H1 (cell line): Measurements from ENCODE around the gene CREBBP. TPM values are rescaled to one million over a fixed set of nuclear protein-coding genes. Genes with fewer than 3 reads are reported as not detected.

Experiments used
- CTCF ChIA-PET: fragments of 300-600 bp; sonication (Branson Sonifier 250); formaldehyde crosslinking; loops from one replicate; lab custom pipeline; 2021; ENCODE audit not compliant: partially characterized antibody; lab: Charles Lee
- POLR2A ChIA-PET: fragments of 300-600 bp; sonication (Branson Sonifier 250); formaldehyde crosslinking; loops from one replicate; lab custom pipeline; 2021; ENCODE audit warnings: inconsistent platforms; ENCODE audit not compliant: partially characterized antibody; lab: Charles Lee
- DNase-seq, 2 experiments: peaks; one replicate each; pipeline versions ENCODE4 v3.0.0 to v3.0.0-alpha.2; 2010 to 2022; ENCODE audit warnings: low spot score in 2 of 2, low read depth in 1 of 2, mixed read lengths in 1 of 2
- FAIRE-seq: peaks from 2 replicates; lab custom pipeline; 2011; peaks lifted over from hg19 to GRCh38; lab: Jason Lieb, UNC
- H2AFZ ChIP-seq: 2 replicates; pipeline ENCODE4 v1.8.1; 2012; ENCODE audit warnings: low read length, inconsistent platforms
- H2AK5ac ChIP-seq: 2 replicates; pipeline ENCODE4 v1.6.1; 2013; ENCODE audit warnings: low read depth, low read length
- H2BK120ac ChIP-seq: replicated peaks from 2 replicates; pipeline ENCODE3; 2013; ENCODE audit warnings: low read depth, low read length, inconsistent platforms
- H2BK12ac ChIP-seq: 2 replicates; pipeline ENCODE4 v1.6.1; 2013; ENCODE audit warnings: low read depth, low read length
- H2BK15ac ChIP-seq: 2 replicates; pipeline ENCODE4 v1.6.1; 2013; ENCODE audit warnings: low read length
- H2BK20ac ChIP-seq: 2 replicates; pipeline ENCODE4 v1.6.1; 2013; ENCODE audit warnings: low read length
- H2BK5ac ChIP-seq: 2 replicates; pipeline ENCODE4 v1.6.1; 2013; ENCODE audit warnings: low read depth, low read length
- H3K14ac ChIP-seq: 2 replicates; pipeline ENCODE4 v1.6.1; 2013; ENCODE audit warnings: inconsistent platforms; ENCODE audit not compliant: insufficient read length
- H3K18ac ChIP-seq: 2 replicates; pipeline ENCODE4 v1.6.1; 2013; ENCODE audit warnings: low read length; ENCODE audit errors: extremely low read depth
- H3K23ac ChIP-seq: 2 replicates; pipeline ENCODE4 v1.6.1; 2013; ENCODE audit warnings: inconsistent platforms; ENCODE audit not compliant: insufficient read length
- H3K23me2 ChIP-seq: 2 replicates; pipeline ENCODE4 v1.6.1; 2013; ENCODE audit warnings: low read depth, low read length
- H3K27ac ChIP-seq: 2 replicates; pipeline ENCODE4 v1.6.1; 2011; ENCODE audit warnings: low read depth, low read length, inconsistent platforms
- H3K27me3 ChIP-seq, 4 experiments: replicated peaks in 1 of 4; 1 replicate in 1 of 4; 2 replicates in 3 of 4; pipeline versions ENCODE4 v1.6.1 to v1.8.1; 2011 to 2013; ENCODE audit warnings: low read length in 3 of 4, mild to moderate bottlenecking in 3 of 4, inconsistent platforms in 2 of 4, mixed read lengths in 2 of 4, moderate library complexity in 1 of 4; ENCODE audit not compliant: control insufficient read depth in 3 of 4, insufficient read depth in 3 of 4; ENCODE audit errors: extremely low read depth in 1 of 4
- H3K36me3 ChIP-seq, 4 experiments: 2 replicates each; pipeline versions ENCODE4 v1.6.1 to v1.8.1; 2011 to 2013; ENCODE audit warnings: mild to moderate bottlenecking in 4 of 4, low read length in 3 of 4, moderate library complexity in 2 of 4, control low read depth in 1 of 4, inconsistent platforms in 1 of 4; ENCODE audit not compliant: insufficient read depth in 4 of 4, control insufficient read depth in 2 of 4
- H3K4ac ChIP-seq: replicated peaks from 2 replicates; pipeline ENCODE3; 2013; ENCODE audit warnings: low read length, low read depth, mixed read lengths, inconsistent platforms; ENCODE audit not compliant: insufficient read length
- H3K4me1 ChIP-seq, 4 experiments: replicated peaks in 1 of 4; 1 replicate in 1 of 4; 2 replicates in 3 of 4; pipeline versions ENCODE4 v1.6.1 to v1.8.1; 2011 to 2013; ENCODE audit warnings: low read length in 3 of 4, inconsistent platforms in 2 of 4, mixed read lengths in 1 of 4; ENCODE audit not compliant: insufficient read depth in 4 of 4, control insufficient read depth in 3 of 4
- H3K4me2 ChIP-seq, 2 experiments: 2 replicates each; pipeline versions ENCODE4 v1.6.1 to v1.8.1; 2011 to 2013; ENCODE audit warnings: low read depth in 2 of 2, low read length in 2 of 2, control low read depth in 1 of 2, inconsistent platforms in 1 of 2, mild to moderate bottlenecking in 1 of 2; ENCODE audit not compliant: insufficient read depth in 1 of 2
- H3K4me3 ChIP-seq, 4 experiments: fragments of 200-600, 300-600 bp in 1 of 4; sonication (generic), shearing (Covaris generic), sonication (Bioruptor Twin) in 1 of 4; 2 replicates each; pipeline versions ENCODE4 v1.5.1 to v1.8.1; 2011 to 2016; ENCODE audit warnings: low read length in 4 of 4, low read depth in 3 of 4, control low read depth in 2 of 4, inconsistent platforms in 2 of 4, mild to moderate bottlenecking in 2 of 4, mixed read lengths in 1 of 4, moderate library complexity in 1 of 4; ENCODE audit not compliant: insufficient read depth in 2 of 4; ENCODE audit errors: extremely low read depth in 1 of 4
- H3K56ac ChIP-seq: replicated peaks from 2 replicates; pipeline ENCODE3; 2013; ENCODE audit warnings: low read depth, mild to moderate bottlenecking, mixed read lengths, low read length, inconsistent platforms; ENCODE audit not compliant: insufficient read length
- H3K79me1 ChIP-seq: 2 replicates; pipeline ENCODE4 v1.6.1; 2013; ENCODE audit warnings: low read depth, low read length, control low read depth
- H3K79me2 ChIP-seq, 2 experiments: 2 replicates each; pipeline versions ENCODE4 v1.6.1 to v1.8.1; 2012 to 2013; ENCODE audit warnings: low read length in 2 of 2, mild to moderate bottlenecking in 2 of 2, inconsistent platforms in 1 of 2; ENCODE audit not compliant: insufficient read depth in 2 of 2, control insufficient read depth in 1 of 2
- H3K9ac ChIP-seq, 4 experiments: replicated peaks in 1 of 4; 1 replicate in 1 of 4; 2 replicates in 3 of 4; pipeline versions ENCODE4 v1.6.1 to v1.8.1; 2011 to 2013; ENCODE audit warnings: low read depth in 3 of 4, low read length in 3 of 4, control low read depth in 2 of 4, mild to moderate bottlenecking in 2 of 4, moderate library complexity in 2 of 4, inconsistent platforms in 1 of 4; ENCODE audit errors: extremely low read depth in 1 of 4
- H3K9me3 ChIP-seq, 2 experiments: 2 replicates each; pipeline versions ENCODE4 v1.6.1 to v1.8.1; 2012 to 2013; ENCODE audit warnings: mild to moderate bottlenecking in 2 of 2, moderate library complexity in 2 of 2, control low read depth in 1 of 2, inconsistent platforms in 1 of 2, low read depth in 1 of 2, low read length in 1 of 2, mixed read lengths in 1 of 2; ENCODE audit not compliant: insufficient read depth in 2 of 2
- H4K20me1 ChIP-seq, 2 experiments: replicated peaks in 1 of 2; 2 replicates each; pipeline versions ENCODE3 to v1.8.1; 2011 to 2013; ENCODE audit warnings: inconsistent platforms in 2 of 2, low read length in 2 of 2, mild to moderate bottlenecking in 1 of 2; ENCODE audit not compliant: insufficient read depth in 2 of 2, control insufficient read depth in 1 of 2
- H4K5ac ChIP-seq: 2 replicates; pipeline ENCODE4 v1.6.1; 2013; ENCODE audit warnings: low read length, low read depth, mixed read lengths, inconsistent platforms; ENCODE audit not compliant: insufficient read length
- H4K8ac ChIP-seq: 2 replicates; pipeline ENCODE4 v1.8.0; 2013; ENCODE audit warnings: mild to moderate bottlenecking, moderate library complexity, low read length, inconsistent platforms; ENCODE audit not compliant: insufficient read depth; ENCODE audit errors: extremely low read depth
- H4K91ac ChIP-seq: replicated peaks from 2 replicates; pipeline ENCODE3; 2013; ENCODE audit warnings: low read length, mixed read lengths, inconsistent platforms; ENCODE audit not compliant: insufficient read length
- E2F6 ChIP-seq: IDR thresholded peaks from 2 replicates; pipeline ENCODE4 v1.6.1; 2012; ENCODE audit warnings: inconsistent platforms
- SP1 ChIP-seq: IDR thresholded peaks from 2 replicates; pipeline ENCODE4 v1.6.1; 2011; ENCODE audit warnings: low read depth, low read length
- SRF ChIP-seq: IDR thresholded peaks from 2 replicates; pipeline ENCODE4 v1.6.1; 2011; ENCODE audit warnings: mild to moderate bottlenecking, low read depth, low read length, moderate library complexity
- TCF12 ChIP-seq: IDR thresholded peaks from 2 replicates; pipeline ENCODE4 v1.6.1; 2011; ENCODE audit warnings: low read depth, mild to moderate bottlenecking, low read length
- WGBS, 2 experiments: shearing (Covaris generic) in 1 of 2; methylation state at CpG; one replicate each; pipeline versions ENCODE4 v1.1.6 to v1.1.7; 2013 to 2015; ENCODE audit warnings: low lambda C conversion rate in 2 of 2, mixed read lengths in 2 of 2, inconsistent platforms in 1 of 2, low coverage in 1 of 2, missing lambda C conversion rate in 1 of 2; ENCODE audit not compliant: insufficient replicate concordance in 2 of 2, insufficient coverage in 1 of 2, insufficient read length in 1 of 2; ENCODE audit errors: extremely low coverage in 1 of 2, missing lambda C conversion rate in 1 of 2; 5-methylcytosine and 5-hydroxymethylcytosine counted together
- polyA plus RNA-seq, 7 experiments: library from polyadenylated mRNA; depleted of rRNA in 3 of 7; stranded (reverse) in 5 of 7; unstranded in 2 of 7; fragments of >200 nt in 5 of 7; fragments of 200-250 nt in 2 of 7; gene quantifications; 1 replicate in 5 of 7; 2 replicates in 1 of 7; 4 replicates in 1 of 7; pipeline versions ENCODE4 v1.2.1 to v1.2.3, GENCODE V29; 2011 to 2013; ENCODE audit warnings: missing spikeins in 2 of 7, mixed read lengths in 2 of 7
- total RNA-seq: library from RNA; stranded (reverse); fragmentation: NEBNext Ultra II Directional; extraction: Animal tissue kit (Norgen Biotek cat#: 25700); gene quantifications from 2 replicates; pipeline ENCODE4 v1.2.1, GENCODE V29; 2021

CREBBP gene
- total and polyA plus RNA-seq, 2 of the 8 experiments (the other 6 are each of a cell fraction or from before 2014, with no cell fraction given), result 10.0 to 60.1 TPM

DNA sequence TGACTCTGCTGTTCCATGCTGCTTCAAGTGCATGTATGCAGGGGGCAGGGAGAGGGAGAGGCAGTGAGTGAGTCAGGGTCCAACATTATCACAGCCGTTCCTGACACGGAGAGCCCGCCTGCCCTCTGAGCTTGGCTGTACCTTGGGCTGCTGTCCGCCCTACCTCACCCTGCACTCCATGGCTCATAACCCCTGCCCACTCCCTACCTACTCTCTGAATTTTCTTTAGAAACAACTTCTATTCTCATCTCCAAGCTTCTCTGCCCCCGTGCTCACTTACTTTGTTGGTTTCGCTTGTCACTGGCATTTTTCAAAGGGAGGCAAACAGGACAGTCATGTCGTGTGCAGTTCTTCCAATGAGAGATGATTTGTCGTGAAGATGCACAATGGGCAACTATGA is 88.8 kb downstream of the CREBBP start:
- Histone ChIP-seq H3K4ac (no peak overlapping the region), H3K18ac (no peak overlapping the region), H2AFZ (no peak overlapping the region), H3K79me1 (peaks cover 12% of the 10 kb centered on the region), H4K8ac (no peak overlapping the region; the same call in 1 of the 2 replicates), H4K91ac (no peak overlapping the region), H2BK120ac (no peak overlapping the region), H3K56ac (no peak overlapping the region), H3K4me2 (no peak overlapping the region), H2BK5ac (no peak overlapping the region), H3K23me2 (no peaks in the 10 kb centered on the region), H3K9ac (no peak overlapping the region), H3K27me3 (no peaks in the 10 kb centered on the region), H4K5ac (no peak overlapping the region), H3K23ac (no peak overlapping the region), H3K4me3 (no peak overlapping the region), H3K14ac (no peak overlapping the region), H2BK20ac (no peak overlapping the region), H3K4me1 (no peaks in the 10 kb centered on the region), H2BK15ac (no peak overlapping the region), H3K36me3 (peaks cover 6 to 22% (median 13%) of the 10 kb centered on the region in 4 experiments; a peak in 6 of 8 replicates), H2AK5ac (no peak overlapping the region), H4K20me1 (peaks cover 6 to 9% of the 10 kb centered on the region in 2 experiments), H3K27ac (no peak overlapping the region), H3K79me2 (peaks cover 0 to 43% of the 10 kb centered on the region in 2 experiments; a peak in 3 of 4 replicates), H2BK12ac (no peak overlapping the region), H3K9me3 (no peaks in the 10 kb centered on the region)
- DNase-seq (no peak), FAIRE-seq (no peak)
- CTCF ChIA-PET, result no interaction called here
- POLR2A ChIA-PET, result interaction anchor here (1.5 kb wide), 1 partner anchor 21 kb away, joined by 6 read pairs; no protein-coding TSS in a partner anchor
- no peak for TF ChIP-seq SP1
- TF ChIP-seq TCF12, result no peak
- TF ChIP-seq E2F6, result no peak
- TF ChIP-seq SRF, result no peak
- 93% methylated on average over 8 of the region's 8 CpGs; no CpG with 5 or more reads in 1 of the 2 experiments for WGBS, 2 experiments
